OCI-LY7 (cell line): ENCODE data around the gene SP110. TPM values are rescaled to one million over a fixed set of nuclear protein-coding genes. Genes with fewer than 3 reads are reported as not detected.

Source experiments
- BruUV-seq: library from RNA; stranded (reverse); fragments of 400-500 nt; replicated peaks from 2 replicates; lab custom pipeline; 2021; lab: Mats Ljungman, UMichigan
- CTCF ChIA-PET: fragments of 300-600 bp; sonication (Branson Sonifier 250); formaldehyde crosslinking; loops from one replicate; lab custom pipeline; 2022; ENCODE audit warnings: antibody characterized with exemption; ENCODE audit not compliant: unreplicated experiment; lab: Charles Lee
- POLR2A ChIA-PET: fragments of 300-600 bp; sonication (Branson Sonifier 250); formaldehyde crosslinking; loops from one replicate; lab custom pipeline; 2022; ENCODE audit warnings: antibody characterized with exemption; lab: Charles Lee
- DNase-seq: peaks from one replicate; pipeline ENCODE4 v3.0.0-alpha.2; 2015; ENCODE audit warnings: low spot score
- H2AFZ ChIP-seq: fragments of 200-600 bp; sonication (generic), shearing (Covaris generic); 2 replicates; pipeline ENCODE4 v1.6.1; 2014; ENCODE audit warnings: mild to moderate bottlenecking, antibody characterized with exemption, low read length, moderate library complexity
- H3K27ac ChIP-seq: fragments of 200-600 bp; sonication (generic); 2 replicates; pipeline ENCODE4 v1.5.1; 2014; ENCODE audit warnings: mixed run types, low read depth, mild to moderate bottlenecking, moderate library complexity, low read length, inconsistent platforms; ENCODE audit not compliant: poor library complexity, severe bottlenecking
- H3K36me3 ChIP-seq: fragments of 200-600 bp; sonication (generic); 2 replicates; pipeline ENCODE4 v1.6.1; 2014; ENCODE audit warnings: mild to moderate bottlenecking, antibody characterized with exemption, low read length, moderate library complexity, mixed read lengths; ENCODE audit not compliant: insufficient read depth
- H3K4me1 ChIP-seq: fragments of 200-600 bp; sonication (generic); 2 replicates; pipeline ENCODE4 v1.5.1; 2014; ENCODE audit warnings: mild to moderate bottlenecking, low read length; ENCODE audit not compliant: insufficient read depth, poor library complexity, severe bottlenecking
- H3K4me2 ChIP-seq: fragments of 200-600 bp; sonication (generic); 2 replicates; pipeline ENCODE4 v1.6.1; 2014; ENCODE audit warnings: mild to moderate bottlenecking, low read length
- H3K4me3 ChIP-seq: fragments of 200-600 bp; sonication (generic); 2 replicates; pipeline ENCODE4 v1.5.1; 2014; ENCODE audit warnings: mild to moderate bottlenecking, low read depth, low read length; ENCODE audit not compliant: poor library complexity, severe bottlenecking
- H3K79me2 ChIP-seq: fragments of 200-600 bp; sonication (generic); 2 replicates; pipeline ENCODE4 v1.6.1; 2016; ENCODE audit warnings: low read depth, mild to moderate bottlenecking, low read length, moderate library complexity, mixed read lengths; ENCODE audit not compliant: insufficient read depth
- H3K9me2 ChIP-seq: fragments of 200-600 bp; sonication (generic); 2 replicates; pipeline ENCODE4 v1.6.1; 2016; ENCODE audit warnings: mild to moderate bottlenecking, low read length, mixed read lengths; ENCODE audit not compliant: insufficient read depth
- H3K9me3 ChIP-seq: fragments of 200-600 bp; sonication (generic); 2 replicates; pipeline ENCODE4 v1.6.1; 2014; ENCODE audit warnings: mild to moderate bottlenecking, mixed run types, low read length, mixed read lengths
- H4K20me1 ChIP-seq: fragments of 200-600 bp; sonication (generic); 2 replicates; pipeline ENCODE4 v1.6.1; 2014; ENCODE audit warnings: mild to moderate bottlenecking, antibody characterized with exemption, low read length, moderate library complexity, mixed read lengths; ENCODE audit not compliant: insufficient read depth
- CTCF ChIP-seq: fragments of 200-600 bp; sonication (generic); conservative IDR thresholded peaks from 2 replicates; pipeline ENCODE4 v1.5.1; 2014; ENCODE audit warnings: mild to moderate bottlenecking, antibody characterized with exemption, low read length, moderate library complexity, mixed read lengths
- EZH2phosphoT487 ChIP-seq: fragments of 200-600 bp; sonication (generic); IDR thresholded peaks from 2 replicates; pipeline ENCODE4 v1.6.1; 2018; ENCODE audit warnings: low read depth, borderline replicate concordance, mild to moderate bottlenecking, mixed run types, antibody characterized with exemption, low read length, moderate library complexity, mixed read lengths
- intact Hi-C: fragments of 100-400 bp; cut with micrococcal nuclease; formaldehyde crosslinking; loops from one replicate; pipeline ENCODE4 v1.10.0; 2022; ENCODE audit not compliant: unreplicated experiment
- total RNA-seq, 2 experiments: library from RNA; depleted of rRNA in 1 of 2; stranded (reverse); fragments of >200 nt in 1 of 2; shearing (Covaris generic) in 1 of 2; gene quantifications; 2 replicates each; pipeline ENCODE4 v1.2.3, GENCODE V29; 2014 to 2022

SP110 gene
- total RNA-seq, 2 experiments from 2014 or later, result 9.3 to 15.7 TPM

- H2AFZ ChIP-seq, result no peak overlapping the region
- H3K27ac ChIP-seq, result no peak overlapping the region
- H3K9me3 ChIP-seq, result no peaks in the 10 kb centered on the region
- no peaks in the 10 kb centered on the region for H3K36me3 ChIP-seq
- ChIA-PET CTCF (no interaction called here), POLR2A (no interaction called here)
- intact Hi-C loops, result loop anchor here (5.0 kb wide), 1 partner anchor 157 kb away; no protein-coding TSS in a partner anchor
- no peaks in the 10 kb centered on the region for H3K4me1 ChIP-seq
- H3K79me2 ChIP-seq, result no peaks in the 10 kb centered on the region
- no peak overlapping the region for H3K4me2 ChIP-seq
- no peak overlapping the region for H3K4me3 ChIP-seq
- H3K9me2 ChIP-seq, result no peaks in the 10 kb centered on the region
- no peaks in the 10 kb centered on the region for H4K20me1 ChIP-seq
- BruUV-seq, result no TSS peak
- TF ChIP-seq CTCF (no peak), EZH2phosphoT487 (no peak)
- DNase-seq, result no peak
These were observed 55.6 kb downstream of the SP110 start for GRCh38 chr2:230164139-230164538.

- no peak for DNase-seq
- Histone ChIP-seq H3K27ac (no peak overlapping the region), H3K79me2 (no peaks in the 10 kb centered on the region), H2AFZ (no peak overlapping the region), H3K9me3 (no peaks in the 10 kb centered on the region), H3K4me1 (no peaks in the 10 kb centered on the region), H3K9me2 (no peaks in the 10 kb centered on the region), H3K36me3 (no peaks in the 10 kb centered on the region), H3K4me2 (no peak overlapping the region), H3K4me3 (no peak overlapping the region), H4K20me1 (no peaks in the 10 kb centered on the region)
- TF ChIP-seq EZH2phosphoT487 (no peak), CTCF (no peak)
- intact Hi-C loops, result loop anchor here (5.0 kb wide), 1 partner anchor 156 kb away; no protein-coding TSS in a partner anchor
- POLR2A ChIA-PET, result no interaction called here
- CTCF ChIA-PET, result no interaction called here
- BruUV-seq, result no TSS peak
These were observed 56.8 kb downstream of the SP110 start for GRCh38 chr2:230162981-230163380.

DNA sequence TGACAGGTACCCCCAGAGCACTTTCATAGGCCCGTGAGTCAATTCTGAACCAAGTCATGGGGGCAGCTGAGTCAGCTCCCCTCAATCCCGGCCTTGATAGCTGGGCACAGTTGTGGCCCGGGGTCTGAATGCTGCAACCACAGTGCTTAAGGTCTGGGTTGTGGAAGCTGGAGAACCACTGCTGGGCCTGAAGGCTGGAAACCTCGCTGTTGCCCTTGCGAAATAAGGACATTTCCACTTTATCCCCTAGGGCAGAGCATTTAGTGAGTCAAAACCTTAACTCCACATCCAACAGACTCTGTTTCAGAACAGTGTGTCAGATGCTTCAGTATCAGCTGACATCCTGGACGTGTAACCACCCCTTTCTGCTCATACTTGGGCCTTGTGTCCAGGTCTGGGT is 58.6 kb downstream of the SP110 start:
- ChIA-PET POLR2A (no interaction called here), CTCF (no interaction called here)
- Histone ChIP-seq H3K79me2 (no peaks in the 10 kb centered on the region), H3K4me2 (no peak overlapping the region), H3K4me3 (no peak overlapping the region), H4K20me1 (no peaks in the 10 kb centered on the region), H3K4me1 (no peaks in the 10 kb centered on the region), H3K9me2 (no peaks in the 10 kb centered on the region), H3K27ac (no peak overlapping the region), H3K36me3 (no peaks in the 10 kb centered on the region), H2AFZ (no peak overlapping the region), H3K9me3 (no peaks in the 10 kb centered on the region)
- BruUV-seq, result no TSS peak
- no peak for DNase-seq
- TF ChIP-seq CTCF, result no peak
- TF ChIP-seq EZH2phosphoT487, result no peak
- intact Hi-C loops, result loop anchor here (5.0 kb wide), 1 partner anchor 154 kb away; no protein-coding TSS in a partner anchor
